BLaER1 (cell line): ENCODE results near the gene PIEZO1.
A peak's percentile ranks its signal among the peaks of the same experiment; 100 is the strongest.

ENCODE experiments used
- H3K27ac ChIP-seq: shearing (Covaris generic); formaldehyde crosslinking; 2 replicates; pipeline ENCODE4 v1.8.1; 2022
- H3K27me3 ChIP-seq: shearing (Covaris generic); formaldehyde crosslinking; 2 replicates; pipeline ENCODE4 v1.8.1; 2022
- H3K36me3 ChIP-seq: shearing (Covaris generic); formaldehyde crosslinking; 2 replicates; pipeline ENCODE4 v1.8.1; 2022
- H3K4me1 ChIP-seq: shearing (Covaris generic); formaldehyde crosslinking; 2 replicates; pipeline ENCODE4 v1.8.1; 2022
- H3K4me2 ChIP-seq: shearing (Covaris generic); formaldehyde crosslinking; 2 replicates; pipeline ENCODE4 v1.8.1; 2022
- H3K4me3 ChIP-seq: shearing (Covaris generic); formaldehyde crosslinking; 2 replicates; pipeline ENCODE4 v1.8.1; 2022
- H3K9ac ChIP-seq: shearing (Covaris generic); formaldehyde crosslinking; 2 replicates; pipeline ENCODE4 v1.8.1; 2022
- H3K9me3 ChIP-seq: shearing (Covaris generic); formaldehyde crosslinking; 2 replicates; pipeline ENCODE4 v1.8.1; 2022
- H4K20me1 ChIP-seq: shearing (Covaris generic); formaldehyde crosslinking; 2 replicates; pipeline ENCODE4 v1.8.1; 2022
- Cebpa-rat ChIP-seq: shearing (Covaris generic); IDR thresholded peaks from 2 replicates; pipeline ENCODE4 v1.8.1; 2022

Gene PIEZO1

DNA sequence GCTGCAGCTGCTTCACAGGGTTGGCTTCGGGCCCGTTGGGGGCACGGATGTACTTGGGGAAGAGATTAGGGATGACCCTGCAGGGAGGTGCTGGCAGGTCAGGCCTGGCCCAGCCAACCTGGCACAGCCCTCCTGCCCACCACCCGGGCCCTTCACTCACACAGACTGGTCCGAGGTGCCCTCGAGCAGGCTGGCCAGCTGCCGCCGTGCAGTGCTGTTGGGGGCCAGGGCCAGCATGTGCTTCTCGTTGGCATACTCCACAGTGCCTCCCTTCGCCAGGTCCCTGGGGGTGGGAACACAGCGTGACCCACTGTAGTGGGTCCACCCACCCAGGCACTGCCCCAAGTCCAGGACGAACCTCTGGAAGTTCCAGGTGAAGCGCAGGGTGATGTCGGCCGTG, 68.8 kb downstream of the PIEZO1 start:
- TF ChIP-seq Cebpa-rat, result no peak
- Histone ChIP-seq H3K9ac (no peak overlapping the region), H3K36me3 (peaks cover 91% of the 10 kb centered on the region), H3K9me3 (no peaks in the 10 kb centered on the region), H4K20me1 (peaks cover 86% of the 10 kb centered on the region), H3K4me1 (peaks cover 32% of the 10 kb centered on the region), H3K4me3 (no peak overlapping the region), H3K27ac (no peak overlapping the region), H3K27me3 (no peaks in the 10 kb centered on the region), H3K4me2 (no peak overlapping the region)

DNA sequence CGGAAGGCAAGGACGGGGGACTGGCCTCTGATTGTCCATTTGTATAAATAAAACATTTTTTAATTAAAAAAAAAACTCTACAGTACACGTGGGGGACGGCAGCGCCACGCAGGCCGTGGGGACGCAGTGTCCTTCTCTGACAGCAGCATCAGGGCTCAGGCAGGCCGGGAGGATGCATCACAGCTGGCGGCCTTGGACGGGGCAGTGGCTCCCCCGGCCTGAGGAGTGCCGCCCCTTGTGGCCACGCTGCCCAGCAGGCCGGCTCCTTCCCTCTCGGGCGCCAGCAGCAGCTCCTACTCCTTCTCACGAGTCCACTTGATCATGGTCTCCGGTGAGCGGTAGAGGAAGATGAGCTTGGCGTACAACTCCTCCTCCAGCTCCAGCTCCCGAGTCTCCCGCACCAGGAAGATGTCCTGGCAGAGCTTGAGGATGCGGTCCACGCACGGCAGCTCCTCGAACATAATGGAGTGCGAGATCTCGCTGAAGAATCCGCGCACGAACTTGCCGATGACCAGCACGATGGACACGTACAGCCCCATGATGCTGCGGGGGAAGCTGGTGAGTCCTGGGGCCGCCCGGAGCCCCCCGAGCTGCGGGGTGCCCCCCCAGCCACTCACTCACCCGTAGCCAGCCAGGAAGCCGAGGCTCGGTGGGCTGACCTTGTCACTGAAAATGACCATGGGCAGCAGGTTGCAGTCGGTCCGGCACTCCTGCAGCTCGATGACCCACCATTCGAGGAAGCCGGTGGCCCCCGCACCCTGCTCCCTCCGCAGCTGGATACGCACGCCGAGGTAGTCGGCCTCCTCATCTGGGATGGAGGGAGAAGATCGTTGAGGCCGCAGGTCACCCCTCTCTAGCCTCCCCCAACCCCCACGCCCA, 69.5 kb downstream of the PIEZO1 start:
- no peak overlapping the region for H3K4me3 ChIP-seq
- H3K9me3 ChIP-seq, result no peaks in the 10 kb centered on the region
- H3K27me3 ChIP-seq, result no peaks in the 10 kb centered on the region
- H3K27ac ChIP-seq, result no peak overlapping the region
- peaks cover 92% of the 10 kb centered on the region for H4K20me1 ChIP-seq
- TF ChIP-seq Cebpa-rat, result no peak
- H3K4me1 ChIP-seq, result peaks cover 38% of the 10 kb centered on the region
- peaks cover 91% of the 10 kb centered on the region for H3K36me3 ChIP-seq
- no peak overlapping the region for H3K4me2 ChIP-seq
- no peak overlapping the region for H3K9ac ChIP-seq

DNA sequence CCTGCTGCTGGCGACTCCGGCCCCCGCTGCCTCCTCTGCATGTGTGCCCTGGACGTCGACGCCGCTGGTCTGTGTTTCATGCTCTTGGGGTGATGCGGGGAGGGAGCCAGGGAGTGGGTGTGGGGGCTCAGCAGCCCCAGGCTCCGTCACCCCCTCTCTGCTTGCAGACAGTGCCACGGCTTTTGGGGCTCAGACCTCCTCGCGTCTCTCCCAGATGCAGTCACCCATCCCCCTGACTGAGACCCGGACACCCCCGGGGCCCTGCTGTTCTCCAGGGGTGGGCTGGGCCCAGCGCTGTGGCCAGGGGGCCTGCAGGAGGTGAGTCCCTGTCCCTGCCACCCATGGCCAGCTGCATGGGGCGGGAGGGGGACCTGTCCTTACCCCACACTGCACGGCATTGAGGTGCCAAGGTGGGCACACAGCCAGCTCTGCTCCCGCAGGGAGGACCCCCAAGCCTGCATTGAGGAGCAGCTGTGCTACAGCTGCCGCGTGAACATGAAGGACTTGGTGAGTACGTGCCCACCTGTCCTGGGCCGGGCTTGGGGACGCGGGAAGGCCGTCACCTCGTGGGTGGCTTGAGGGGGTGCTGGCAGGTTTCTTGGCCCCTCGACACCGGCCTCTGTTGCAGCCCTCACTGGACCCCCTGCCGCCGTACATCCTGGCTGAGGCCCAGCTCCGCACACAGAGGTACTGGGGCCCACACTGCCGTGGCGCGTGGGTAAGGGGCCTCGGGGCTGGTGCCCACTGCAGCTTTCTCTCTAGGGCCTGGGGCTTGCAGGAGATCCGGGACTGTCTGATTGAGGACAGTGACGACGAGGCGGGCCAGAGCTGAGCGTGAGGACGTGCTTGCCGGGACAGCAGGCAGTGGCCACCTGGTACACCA, 70.4 kb downstream of the PIEZO1 start:
- Histone ChIP-seq H3K9me3 (no peaks in the 10 kb centered on the region), H3K36me3 (peaks cover 91% of the 10 kb centered on the region), H3K4me3 (no peak overlapping the region), H3K27me3 (no peaks in the 10 kb centered on the region), H3K27ac (no peak overlapping the region), H4K20me1 (peaks cover 95% of the 10 kb centered on the region), H3K4me2 (no peak overlapping the region), H3K9ac (no peak overlapping the region), H3K4me1 (peaks cover 40% of the 10 kb centered on the region)
- no peak for TF ChIP-seq Cebpa-rat

DNA sequence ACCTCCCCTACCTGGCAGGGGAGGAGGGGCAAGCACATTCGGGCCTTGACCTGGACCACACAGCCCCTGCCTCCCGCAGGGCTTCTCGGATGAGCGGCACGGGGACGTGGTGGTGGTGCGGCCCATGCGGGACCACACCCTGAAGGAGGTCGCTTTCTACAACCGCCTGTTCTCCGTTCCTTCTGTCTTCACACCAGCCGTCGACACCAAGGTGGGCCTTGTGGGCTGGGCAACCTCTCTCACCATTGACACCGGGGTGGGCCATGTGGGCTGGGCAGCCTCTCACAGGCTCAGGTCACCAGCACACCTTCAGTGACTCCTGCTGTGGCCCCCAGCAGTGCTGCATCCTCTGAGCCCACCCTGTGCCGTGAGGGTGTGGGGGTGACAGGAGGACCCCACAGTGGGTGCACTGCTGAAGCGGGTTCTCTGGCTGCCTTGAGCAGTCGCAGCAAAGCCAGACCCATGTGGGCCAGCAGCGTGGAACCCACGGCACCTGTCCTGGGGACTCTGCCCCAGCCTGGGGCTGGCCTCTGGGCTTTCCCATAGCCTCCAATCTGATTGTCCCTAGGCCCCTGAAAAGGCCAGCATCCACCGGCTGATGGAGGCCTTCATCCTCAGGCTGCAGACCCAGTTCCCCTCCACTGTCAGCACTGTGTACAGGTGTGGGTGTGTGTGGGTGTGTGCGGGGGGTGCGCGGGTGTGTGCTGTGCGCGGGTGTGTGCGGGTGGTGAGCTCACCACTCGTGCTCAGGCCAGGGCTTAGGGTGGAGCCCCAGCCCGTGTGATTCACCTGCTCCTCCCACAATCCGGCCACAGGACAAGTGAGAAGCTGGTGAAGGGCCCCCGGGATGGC, 71.2 kb downstream of the PIEZO1 start:
- TF ChIP-seq Cebpa-rat, result no peak
- Histone ChIP-seq H3K36me3 (peaks cover 91% of the 10 kb centered on the region), H4K20me1 (peaks cover 95% of the 10 kb centered on the region)

DNA sequence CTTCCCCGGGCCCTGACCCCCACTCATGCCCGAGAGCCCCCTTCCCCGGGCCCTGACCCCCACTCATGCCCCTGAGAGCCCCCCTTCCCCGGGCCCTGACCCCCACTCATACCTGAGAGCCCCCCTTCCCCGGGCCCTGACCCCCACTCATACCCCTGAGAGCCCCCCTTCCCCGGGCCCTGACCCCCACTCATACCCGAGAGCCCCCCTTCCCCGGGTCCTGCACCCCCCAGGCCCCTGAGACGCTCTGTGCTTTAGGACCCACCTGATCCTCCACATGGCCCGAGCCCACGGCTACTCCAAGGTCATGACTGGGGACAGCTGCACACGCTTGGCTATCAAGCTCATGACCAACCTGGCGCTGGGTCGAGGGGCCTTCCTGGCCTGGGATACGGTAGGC, 72.0 kb downstream of the PIEZO1 start:
- peaks cover 90% of the 10 kb centered on the region for H3K36me3 ChIP-seq
- no peak for TF ChIP-seq Cebpa-rat

More for the DNA sequence above, 71.2 kb downstream of the PIEZO1 start:
- Histone ChIP-seq H3K4me2 (no peak overlapping the region), H3K9me3 (no peaks in the 10 kb centered on the region), H3K4me3 (no peak overlapping the region), H3K27ac (no peak overlapping the region), H3K9ac (no peak overlapping the region), H3K27me3 (no peaks in the 10 kb centered on the region), H3K4me1 (peaks cover 35% of the 10 kb centered on the region)

DNA sequence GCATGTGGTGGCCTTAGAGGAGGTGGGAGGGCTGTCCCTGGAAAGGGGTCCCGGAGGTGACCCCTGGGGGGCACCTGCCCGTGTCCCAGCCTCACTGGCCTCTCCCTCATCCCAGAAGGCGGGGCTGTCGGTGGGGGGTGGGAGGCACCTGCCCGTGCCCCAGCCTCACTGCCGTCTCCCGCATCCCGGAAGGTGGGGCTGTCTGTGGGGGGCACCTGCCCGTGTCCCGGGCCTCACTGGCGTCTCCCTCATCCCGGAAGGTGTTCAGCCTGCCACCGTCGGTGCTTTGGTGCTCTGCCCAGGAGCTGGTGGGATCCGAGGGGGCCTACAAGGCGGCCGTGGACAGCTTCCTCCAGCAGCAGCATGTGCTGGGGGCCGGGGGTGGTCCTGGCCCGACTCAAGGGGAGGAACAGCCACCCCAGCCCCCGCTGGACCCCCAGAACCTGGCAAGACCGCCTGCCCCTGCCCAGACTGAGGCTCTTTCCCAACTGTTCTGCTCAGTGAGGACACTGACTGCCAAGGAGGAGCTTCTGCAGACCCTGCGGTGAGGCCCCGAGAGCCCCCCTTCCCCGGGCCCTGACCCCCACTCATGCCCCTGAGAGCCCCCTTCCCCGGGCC, 72.5 kb downstream of the PIEZO1 start:
- peaks cover 95% of the 10 kb centered on the region for H4K20me1 ChIP-seq
- H3K4me2 ChIP-seq, result no peak overlapping the region
- H3K27ac ChIP-seq, result no peak overlapping the region
- no peak for TF ChIP-seq Cebpa-rat
- H3K9me3 ChIP-seq, result no peaks in the 10 kb centered on the region
- no peaks in the 10 kb centered on the region for H3K27me3 ChIP-seq
- peaks cover 34% of the 10 kb centered on the region for H3K4me1 ChIP-seq
- H3K36me3 ChIP-seq, result peaks cover 86% of the 10 kb centered on the region
- H3K4me3 ChIP-seq, result no peak overlapping the region
- H3K9ac ChIP-seq, result no peak overlapping the region

More for the DNA sequence above, 72.0 kb downstream of the PIEZO1 start:
- no peak overlapping the region for H3K4me3 ChIP-seq
- peaks cover 34% of the 10 kb centered on the region for H3K4me1 ChIP-seq
- no peak overlapping the region for H3K4me2 ChIP-seq
- no peak overlapping the region for H3K9ac ChIP-seq
- no peak overlapping the region for H3K27ac ChIP-seq
- H4K20me1 ChIP-seq, result peaks cover 95% of the 10 kb centered on the region
- H3K9me3 ChIP-seq, result no peaks in the 10 kb centered on the region
- H3K27me3 ChIP-seq, result no peaks in the 10 kb centered on the region

DNA sequence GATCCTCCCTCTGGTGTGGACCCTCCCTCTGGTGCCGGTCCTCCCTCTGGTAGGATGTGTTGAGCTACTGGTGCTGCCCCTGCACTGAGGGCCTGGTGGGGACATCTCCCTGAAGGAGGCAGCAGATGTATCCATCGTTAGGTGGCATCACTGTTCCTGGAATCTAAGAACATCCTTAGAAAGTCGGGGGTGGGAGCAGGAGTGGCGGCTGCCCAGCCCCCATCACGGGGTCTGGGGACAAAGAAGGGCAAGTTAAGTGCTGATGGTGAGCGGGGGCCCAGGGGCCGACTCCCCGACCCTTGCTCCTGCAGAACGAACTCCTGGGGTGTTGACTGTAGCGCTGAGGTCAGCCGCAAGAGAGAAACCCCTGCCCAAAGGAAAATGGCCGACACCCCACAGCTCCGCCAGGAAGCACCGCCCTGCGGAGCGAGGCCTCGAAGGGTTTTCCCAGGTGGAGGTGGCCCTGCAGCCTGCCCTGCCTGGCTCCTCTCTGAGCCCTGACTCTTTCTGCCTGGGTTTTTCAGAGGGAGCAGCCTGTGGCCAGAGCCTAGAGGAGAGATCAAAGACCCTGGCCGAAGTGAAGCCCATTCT, 73.2 kb downstream of the PIEZO1 start:
- peaks cover 80% of the 10 kb centered on the region for H3K36me3 ChIP-seq
- H3K27me3 ChIP-seq, result no peaks in the 10 kb centered on the region
- H3K9ac ChIP-seq, result no peak overlapping the region
- TF ChIP-seq Cebpa-rat, result no peak
- H3K4me2 ChIP-seq, result no peak overlapping the region
- H3K4me3 ChIP-seq, result no peak overlapping the region
- peaks cover 95% of the 10 kb centered on the region for H4K20me1 ChIP-seq
- H3K4me1 ChIP-seq, result peaks cover 34% of the 10 kb centered on the region
- no peaks in the 10 kb centered on the region for H3K9me3 ChIP-seq
- no peak overlapping the region for H3K27ac ChIP-seq

DNA sequence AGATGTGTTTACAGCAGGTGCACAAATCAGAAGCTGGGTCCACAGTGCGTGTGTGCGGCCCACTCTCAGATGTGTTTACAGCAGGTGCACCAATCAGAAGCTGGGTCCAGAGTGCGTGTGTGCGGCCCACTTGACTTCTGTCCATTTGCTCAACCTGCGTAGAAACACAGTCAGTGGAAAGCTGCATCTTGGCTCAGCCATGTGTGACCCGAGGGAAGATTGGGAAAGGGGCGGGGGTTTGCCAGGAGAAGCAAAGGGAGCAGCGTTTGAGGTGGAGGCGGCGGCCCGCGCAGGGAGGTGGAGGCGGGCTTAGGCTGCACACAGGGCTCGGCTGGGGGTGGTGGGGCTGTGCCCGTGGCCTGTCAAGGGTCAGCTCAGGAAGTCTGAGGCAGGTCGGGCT, 74.5 kb downstream of the PIEZO1 start:
- peaks cover 35% of the 10 kb centered on the region for H3K4me1 ChIP-seq
- H3K4me3 ChIP-seq, result no peak overlapping the region
- H3K27ac ChIP-seq, result no peak overlapping the region
- TF ChIP-seq Cebpa-rat, result no peak
- H3K27me3 ChIP-seq, result peaks cover 6% of the 10 kb centered on the region
- H4K20me1 ChIP-seq, result peaks cover 89% of the 10 kb centered on the region
- no peaks in the 10 kb centered on the region for H3K9me3 ChIP-seq
- peak overlapping the region; percentile 28; the same call in 1 of the 2 replicates for H3K4me2 ChIP-seq
- H3K36me3 ChIP-seq, result peaks cover 67% of the 10 kb centered on the region
- H3K9ac ChIP-seq, result 0 out of 2 replicates have a peak overlapping the region, but pooled peaks have one; percentile 24
